Middle frontal gyrus (tissue), 1 donor: ENCODE measurements around the gene TXLNB.

Experiments used
- DNase-seq: peaks from one replicate; pipeline ENCODE4 v3.0.0-alpha.2; 2015; ENCODE audit warnings: low spot score; ENCODE audit errors: extremely low spot score

TXLNB gene

GRCh38 chr6:139271056-139271455, 20.7 kb downstream of the TXLNB start:
- DNase-seq: no peak

DNA sequence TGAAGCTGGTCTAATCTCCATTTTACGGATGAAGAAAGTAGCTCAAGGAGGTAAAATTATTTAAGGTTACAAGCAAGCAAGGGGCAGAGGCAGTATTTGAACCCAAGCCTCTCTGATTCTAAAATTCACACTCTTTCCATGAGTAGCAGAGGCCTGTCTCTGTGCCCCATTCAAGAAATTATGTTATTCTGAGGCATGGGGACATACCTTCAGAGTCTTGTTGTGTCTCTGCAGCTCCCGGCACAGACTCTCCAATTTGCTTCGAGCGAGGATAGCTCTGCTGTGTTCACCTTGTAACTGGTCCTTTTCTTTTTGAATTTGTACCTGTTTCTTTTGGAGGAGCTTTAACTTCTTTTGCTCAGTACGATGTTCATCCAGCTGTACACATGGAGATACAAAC, 21.5 kb downstream of the TXLNB start:
- no peak for DNase-seq

DNA sequence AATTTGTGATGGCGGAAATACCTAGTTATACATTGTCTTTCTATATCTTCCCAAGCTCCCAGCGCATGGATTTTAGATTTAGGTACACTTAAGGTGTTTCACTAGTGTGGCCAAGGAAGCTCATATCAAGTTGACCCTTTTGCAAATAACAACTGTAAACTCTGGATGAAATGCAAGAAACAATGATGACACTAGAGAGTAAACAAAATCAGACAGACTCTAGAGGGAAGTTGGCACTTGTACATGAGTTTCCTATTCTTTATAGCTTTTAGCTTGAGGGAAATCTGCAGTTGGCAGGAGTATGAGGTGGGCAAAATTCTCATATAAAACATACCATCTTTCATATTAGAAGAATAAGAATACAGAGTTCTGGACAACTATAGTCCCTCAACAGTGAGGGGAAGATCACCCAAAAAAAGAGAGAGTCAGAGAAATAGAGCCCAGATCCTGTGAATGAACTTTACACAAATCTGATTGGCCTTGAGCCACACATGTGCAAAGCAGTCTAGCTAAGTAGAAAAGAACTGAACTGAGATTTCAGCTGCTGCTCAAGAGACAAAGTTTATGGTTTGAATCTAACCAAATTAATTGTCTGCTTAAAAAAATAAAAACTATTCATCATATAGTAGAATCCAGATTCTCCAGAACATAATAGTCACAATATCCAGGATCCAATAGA, 26.1 kb downstream of the TXLNB start:
- DNase-seq: no peak

GRCh38 chr6:139262519-139263300, 29.1 kb downstream of the TXLNB start:
- DNase-seq: no peak

GRCh38 chr6:139257821-139258398, 33.9 kb downstream of the TXLNB start:
- no peak for DNase-seq

DNA sequence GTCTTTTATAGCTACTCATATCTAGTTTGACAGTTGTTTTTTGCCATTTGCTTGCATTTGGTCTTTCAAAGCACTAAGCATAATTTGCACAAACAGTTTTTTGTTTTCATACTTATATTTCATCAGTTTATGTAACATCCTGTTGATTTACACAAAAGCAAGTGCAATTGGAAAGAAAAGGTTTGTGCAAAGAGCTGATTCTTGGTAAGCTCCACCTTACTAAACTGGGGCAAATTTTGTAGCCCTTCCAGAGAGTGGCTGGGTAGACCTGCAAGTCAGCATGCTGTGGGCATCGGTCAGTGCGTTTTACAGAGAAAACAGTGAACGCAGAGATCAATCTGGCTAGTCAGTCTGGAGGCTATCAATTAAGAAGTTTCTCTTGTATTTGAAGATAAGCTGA, 34.5 kb downstream of the TXLNB start:
- no peak for DNase-seq

- DNase-seq: no peak
These were observed 35.7 kb downstream of the TXLNB start for GRCh38 chr6:139256087-139256486.

- no peak for DNase-seq
These were observed 37.6 kb downstream of the TXLNB start for GRCh38 chr6:139254196-139254595.

GRCh38 chr6:139253656-139254055, 38.1 kb downstream of the TXLNB start:
- no peak for DNase-seq

DNA sequence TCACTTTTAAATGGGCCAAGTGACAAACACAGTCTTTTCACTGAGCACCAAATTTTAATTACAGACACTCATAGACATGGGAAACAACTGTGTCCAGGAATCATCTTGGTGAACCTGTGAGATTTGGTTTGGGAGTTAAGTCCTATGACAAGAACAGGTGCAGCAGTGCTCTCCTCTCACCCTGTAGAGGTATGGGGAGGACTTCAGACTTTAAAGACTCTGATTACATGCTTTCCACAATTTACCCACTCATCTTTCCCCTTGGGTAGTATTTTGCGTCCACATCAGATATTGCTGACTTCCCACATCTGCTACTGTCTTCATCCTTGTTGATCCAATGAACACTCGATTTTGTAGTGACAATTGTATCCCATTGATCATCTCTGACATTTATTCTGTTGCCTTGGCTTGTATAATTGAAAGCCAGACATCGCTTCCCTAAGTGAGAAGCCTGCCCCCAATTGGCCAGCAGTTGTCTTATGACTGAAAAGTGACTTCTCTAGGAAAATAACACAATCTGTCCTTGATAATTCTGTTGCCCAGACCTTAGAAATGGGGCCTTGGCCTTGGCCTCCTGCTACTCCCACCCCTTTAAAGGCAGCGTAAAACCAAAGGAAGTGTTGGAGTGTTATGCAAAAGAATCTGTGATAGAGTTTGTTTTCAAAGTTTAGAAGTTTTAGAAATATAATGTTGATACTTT, 40.0 kb downstream of the TXLNB start:
- no peak for DNase-seq

DNA sequence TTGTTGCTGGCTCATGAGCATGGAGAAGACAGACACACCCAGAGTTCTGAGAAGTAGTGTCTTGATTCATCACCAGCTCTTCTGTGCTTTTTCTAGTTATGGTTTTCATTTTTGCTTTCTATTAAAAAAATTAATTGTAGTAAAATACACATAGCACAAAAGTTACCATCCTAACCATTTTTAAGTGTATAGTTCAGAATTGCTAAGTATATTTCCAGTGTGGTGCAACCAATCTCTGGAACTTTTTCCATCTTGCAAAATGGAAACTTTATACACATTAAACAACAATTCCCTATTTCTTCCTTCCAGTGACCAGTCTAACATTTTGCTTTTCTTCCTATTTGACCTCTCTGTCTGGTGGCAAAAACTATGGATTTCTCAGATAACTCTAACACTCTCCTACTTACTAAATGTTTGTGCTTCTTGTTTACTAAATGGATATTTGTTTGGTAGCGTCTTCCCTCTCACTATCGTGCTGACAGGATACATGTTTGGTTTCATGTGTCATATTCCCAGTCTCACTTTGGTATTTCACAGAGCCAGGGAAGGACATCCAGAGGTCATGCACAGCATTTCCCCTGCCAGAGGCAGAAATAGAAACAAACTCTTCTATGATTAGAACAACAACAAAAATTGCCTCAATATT, 40.6 kb downstream of the TXLNB start:
- no peak for DNase-seq

- DNase-seq: no peak
These were observed 41.3 kb downstream of the TXLNB start for GRCh38 chr6:139250296-139251044.

DNA sequence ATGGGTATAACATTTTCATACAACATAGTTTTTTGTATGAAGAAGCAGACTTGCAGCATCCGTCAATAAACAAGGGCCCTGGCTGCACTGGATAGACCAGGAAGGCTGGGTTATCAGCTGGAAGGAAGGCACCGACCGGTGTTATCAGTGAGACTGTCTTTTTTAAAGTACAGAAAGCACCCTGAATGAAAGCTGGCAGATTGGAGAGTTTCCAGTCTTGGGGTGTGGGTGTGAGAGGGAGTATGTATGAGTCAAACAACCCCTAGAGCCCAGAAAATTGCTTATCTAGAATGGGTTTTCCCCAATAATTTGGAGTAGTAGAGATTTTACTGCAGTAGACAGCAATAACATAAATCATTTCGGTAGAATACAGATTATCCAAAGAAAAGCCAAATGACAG, 42.4 kb downstream of the TXLNB start:
- DNase-seq: no peak

DNA sequence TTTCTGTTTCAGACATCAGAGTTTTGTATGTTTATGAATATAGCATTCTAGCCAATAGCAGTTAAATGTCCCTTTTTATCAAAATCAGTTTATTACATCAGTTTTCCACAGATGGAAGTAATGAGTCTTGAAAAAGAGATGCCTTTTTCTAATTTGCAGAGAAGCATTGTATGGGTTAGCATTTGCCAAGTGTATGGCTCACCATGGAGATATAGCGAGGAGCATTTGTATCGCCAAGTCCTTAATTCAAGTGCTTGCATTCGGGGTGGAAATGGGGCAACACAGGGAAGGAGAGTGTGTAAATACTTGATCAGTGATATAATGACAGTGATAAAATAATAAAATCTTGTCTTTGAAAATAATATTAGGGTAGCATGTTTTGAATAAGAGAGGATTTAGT, 42.9 kb downstream of the TXLNB start:
- DNase-seq: no peak

DNA sequence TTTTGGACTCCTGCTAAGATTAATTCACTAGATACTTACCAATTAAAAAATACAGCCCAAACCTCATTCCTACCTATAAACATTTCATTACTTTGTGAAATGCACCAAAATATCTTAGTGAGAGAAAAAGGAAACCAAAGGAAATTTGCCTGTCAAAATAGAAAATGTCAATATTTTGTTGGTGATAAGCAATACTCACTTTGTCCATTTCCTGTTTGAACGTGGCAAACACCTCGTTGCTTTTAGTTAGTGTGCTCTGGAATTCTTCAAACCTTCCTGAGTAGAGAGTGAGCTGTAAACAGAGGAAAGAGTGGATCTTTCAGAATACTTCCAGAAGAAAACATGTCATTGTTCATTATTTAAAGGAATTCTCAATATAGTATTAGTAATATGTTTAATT, 44.2 kb downstream of the TXLNB start:
- no peak for DNase-seq

GRCh38 chr6:139243536-139243935, 48.3 kb downstream of the TXLNB start:
- no peak for DNase-seq

DNA sequence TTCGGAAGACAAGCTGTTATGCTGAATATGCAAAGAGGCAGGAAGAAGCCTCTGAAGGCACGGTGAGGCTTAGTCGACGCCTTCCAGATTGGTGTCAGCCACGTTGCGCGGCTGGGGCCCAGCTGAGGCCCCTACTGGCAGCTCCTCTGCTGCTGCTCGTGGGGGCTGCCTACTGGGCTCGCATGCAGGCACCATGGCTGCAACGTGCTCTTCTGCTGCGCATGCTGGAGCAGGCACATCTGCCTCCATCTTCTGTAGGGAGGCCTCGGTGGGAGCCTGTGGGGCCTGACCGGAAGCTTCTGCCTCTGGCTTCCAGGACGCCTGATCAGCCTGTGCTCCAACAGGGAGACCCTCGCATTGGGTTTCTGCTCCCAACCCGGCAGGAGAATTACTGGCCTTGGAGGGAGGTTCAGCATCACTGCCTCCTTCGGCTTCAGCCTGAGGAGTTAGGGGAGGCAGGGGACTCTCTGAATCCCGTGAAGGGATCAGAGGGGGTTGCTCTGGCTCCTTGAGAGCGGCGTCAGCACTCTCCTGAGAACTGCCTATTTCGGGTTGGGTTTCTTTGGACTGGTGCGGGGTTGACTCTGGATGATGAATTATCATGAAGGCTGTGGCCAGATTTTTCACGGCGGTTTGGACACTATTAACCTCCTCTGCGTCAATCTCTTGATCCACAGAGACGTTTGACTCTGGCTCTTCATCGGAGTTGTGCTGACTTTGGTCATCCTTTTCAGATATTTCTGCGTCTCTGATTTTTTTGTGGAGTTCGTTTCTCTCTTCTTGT, 49.1 kb downstream of the TXLNB start:
- DNase-seq: no peak

DNA sequence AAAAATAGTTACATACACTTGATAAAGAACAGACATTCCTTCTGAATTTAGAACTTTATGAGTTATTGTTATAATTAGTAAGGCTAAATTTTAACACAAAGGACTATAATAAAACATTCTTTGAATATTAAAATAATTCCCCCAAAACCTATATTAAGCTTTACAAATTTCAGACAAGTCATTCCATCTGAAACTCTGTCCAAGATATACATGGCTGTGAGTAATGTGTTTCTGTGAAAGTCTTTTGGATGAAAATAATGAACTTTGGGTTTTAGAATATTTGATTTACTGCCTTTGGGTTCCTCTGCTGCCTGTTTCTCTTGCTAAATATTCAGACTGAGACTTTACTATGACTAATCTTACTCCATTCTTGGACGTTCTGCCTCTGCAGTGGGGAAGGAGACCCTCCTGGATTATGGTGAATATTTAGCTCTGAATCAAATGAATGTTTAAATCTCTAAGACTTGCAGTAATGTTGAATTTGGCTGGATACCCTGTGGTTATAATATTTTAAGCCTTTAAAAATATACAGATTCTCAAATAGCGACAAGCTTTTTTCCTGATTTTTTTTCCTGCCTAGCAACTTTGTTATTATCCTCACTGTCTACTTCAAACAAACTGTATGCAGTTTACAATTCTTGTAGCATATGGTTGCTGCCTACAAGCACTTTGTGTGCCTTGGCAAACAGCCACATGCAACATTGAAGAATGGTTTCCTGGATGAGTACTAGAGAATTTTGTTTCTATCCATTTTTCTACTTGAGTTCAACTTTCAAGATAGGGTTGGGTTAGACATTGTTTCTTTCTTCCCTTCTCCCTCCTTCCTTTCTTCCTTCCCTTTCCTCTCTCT, 51.4 kb downstream of the TXLNB start:
- no peak for DNase-seq

DNA sequence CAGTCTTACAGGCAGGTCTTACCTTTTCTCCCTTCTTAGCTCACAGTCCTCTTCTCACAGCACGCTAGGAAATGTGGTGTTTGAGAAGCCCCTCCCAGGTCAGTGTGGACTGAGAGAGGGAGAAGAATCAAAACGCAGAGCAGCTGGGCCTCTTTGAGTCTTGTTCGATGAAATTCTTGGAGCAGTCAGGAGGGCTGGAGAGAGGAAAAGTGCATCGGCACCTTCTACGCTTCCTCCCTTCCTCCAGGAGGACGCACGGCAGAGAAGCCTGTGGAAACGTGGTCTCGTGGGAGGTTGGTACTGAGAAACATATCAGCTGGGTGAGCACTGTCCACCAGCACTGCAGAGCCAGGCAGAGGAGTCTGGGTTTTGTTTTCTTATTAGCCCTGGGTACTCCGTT, 52.7 kb downstream of the TXLNB start:
- DNase-seq: no peak
